Measurements from ENCODE around the gene MCEMP1.

The MCEMP1 gene

DNA sequence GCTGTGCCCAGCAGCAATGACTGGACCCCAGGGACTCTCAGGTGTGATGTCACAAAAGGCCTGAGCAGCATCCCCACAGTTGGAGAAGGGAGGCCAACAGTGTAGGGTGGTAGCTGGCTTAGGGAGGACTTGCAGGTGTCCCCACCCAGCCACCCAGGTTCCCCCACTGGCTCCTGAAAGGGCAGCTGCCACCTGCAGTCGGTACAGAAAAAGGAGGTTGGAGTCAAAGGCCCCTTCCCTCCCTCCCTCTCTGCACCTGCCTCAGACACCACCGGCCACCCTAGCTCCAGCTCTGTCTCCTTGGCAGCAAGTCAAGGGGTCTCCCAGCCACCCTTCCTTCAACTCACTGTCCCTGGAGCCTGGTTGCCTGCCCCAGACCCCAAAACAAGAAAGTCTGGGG, 43.2 kb upstream of the MCEMP1 start, which contains the start of gene PCP2:
TSS of gene PCP2 (minus strand) at position 22 of the 400 bp plus-strand sequence. CDS start 262 bp downstream, outside the sequence.
- no peak within 1 kb of the TSS for H3K4me3 ChIP-seq (ENCODE audit: low read length)
- TF ChIP-seq, protein P1, sequence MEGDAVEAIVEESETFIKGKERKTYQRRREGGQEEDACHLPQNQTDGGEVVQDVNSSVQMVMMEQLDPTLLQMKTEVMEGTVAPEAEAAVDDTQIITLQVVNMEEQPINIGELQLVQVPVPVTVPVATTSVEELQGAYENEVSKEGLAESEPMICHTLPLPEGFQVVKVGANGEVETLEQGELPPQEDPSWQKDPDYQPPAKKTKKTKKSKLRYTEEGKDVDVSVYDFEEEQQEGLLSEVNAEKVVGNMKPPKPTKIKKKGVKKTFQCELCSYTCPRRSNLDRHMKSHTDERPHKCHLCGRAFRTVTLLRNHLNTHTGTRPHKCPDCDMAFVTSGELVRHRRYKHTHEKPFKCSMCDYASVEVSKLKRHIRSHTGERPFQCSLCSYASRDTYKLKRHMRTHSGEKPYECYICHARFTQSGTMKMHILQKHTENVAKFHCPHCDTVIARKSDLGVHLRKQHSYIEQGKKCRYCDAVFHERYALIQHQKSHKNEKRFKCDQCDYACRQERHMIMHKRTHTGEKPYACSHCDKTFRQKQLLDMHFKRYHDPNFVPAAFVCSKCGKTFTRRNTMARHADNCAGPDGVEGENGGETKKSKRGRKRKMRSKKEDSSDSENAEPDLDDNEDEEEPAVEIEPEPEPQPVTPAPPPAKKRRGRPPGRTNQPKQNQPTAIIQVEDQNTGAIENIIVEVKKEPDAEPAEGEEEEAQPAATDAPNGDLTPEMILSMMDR (IDR thresholded peaks at IDR 0.05; ENCODE audit: insufficient read depth, low read depth, low read length, missing control alignments) = no peak
- DNase-seq (ENCODE audit: low read depth) = no peak

DNA sequence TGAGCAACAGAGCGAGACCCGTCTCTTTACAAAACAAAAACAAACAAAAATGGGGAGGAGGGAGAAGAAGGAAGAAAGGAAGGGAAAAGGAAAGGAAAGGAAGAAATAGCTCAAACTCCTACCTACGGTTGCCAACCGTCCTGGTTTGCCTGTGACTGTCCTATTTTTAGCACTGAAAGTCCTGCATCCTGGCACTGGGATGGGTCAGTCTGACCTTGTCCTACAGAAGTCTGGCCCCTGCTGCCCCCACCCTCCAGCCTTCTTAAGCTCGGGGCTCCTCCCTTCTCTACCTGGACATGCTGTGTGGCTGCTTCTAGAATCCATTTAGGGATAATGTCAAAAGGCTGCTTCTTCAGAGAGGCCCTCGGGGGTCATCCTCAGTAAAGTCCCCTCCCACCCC, 41.2 kb upstream of the MCEMP1 start:
- TF ChIP-seq, protein P1 (IDR thresholded peaks at IDR 0.05; ENCODE audit: insufficient read depth, low read depth, low read length, missing control alignments) = no peak
- H3K4me3 ChIP-seq (ENCODE audit: low read length) = no peak overlapping the region
- DNase-seq (ENCODE audit: low read depth) = no peak

DNA sequence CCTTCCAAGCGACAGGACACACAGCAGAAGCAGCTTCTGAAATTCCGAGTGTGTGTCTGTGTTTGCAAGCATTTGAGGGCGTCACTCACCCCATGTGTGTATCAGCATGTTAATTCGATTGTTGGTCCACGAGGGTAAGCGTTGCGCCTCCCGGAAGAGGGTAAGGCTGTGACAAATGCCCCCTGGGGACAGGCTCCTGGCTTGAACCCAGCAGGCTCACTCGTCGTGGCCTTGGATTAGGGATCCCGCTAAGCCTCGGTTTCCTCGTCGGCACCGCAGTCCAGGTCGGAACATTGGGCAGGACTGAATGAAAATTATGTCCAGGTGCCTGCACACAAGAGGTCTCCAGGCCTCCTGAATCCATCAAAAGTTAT, 40.6 kb upstream of the MCEMP1 start:
- H3K4me3 ChIP-seq (ENCODE audit: low read length) = peak overlapping the region; percentile 27
- TF ChIP-seq, protein P1 (IDR thresholded peaks at IDR 0.05; ENCODE audit: insufficient read depth, low read depth, low read length, missing control alignments) = no peak
- no peak for DNase-seq (ENCODE audit: low read depth)

DNA sequence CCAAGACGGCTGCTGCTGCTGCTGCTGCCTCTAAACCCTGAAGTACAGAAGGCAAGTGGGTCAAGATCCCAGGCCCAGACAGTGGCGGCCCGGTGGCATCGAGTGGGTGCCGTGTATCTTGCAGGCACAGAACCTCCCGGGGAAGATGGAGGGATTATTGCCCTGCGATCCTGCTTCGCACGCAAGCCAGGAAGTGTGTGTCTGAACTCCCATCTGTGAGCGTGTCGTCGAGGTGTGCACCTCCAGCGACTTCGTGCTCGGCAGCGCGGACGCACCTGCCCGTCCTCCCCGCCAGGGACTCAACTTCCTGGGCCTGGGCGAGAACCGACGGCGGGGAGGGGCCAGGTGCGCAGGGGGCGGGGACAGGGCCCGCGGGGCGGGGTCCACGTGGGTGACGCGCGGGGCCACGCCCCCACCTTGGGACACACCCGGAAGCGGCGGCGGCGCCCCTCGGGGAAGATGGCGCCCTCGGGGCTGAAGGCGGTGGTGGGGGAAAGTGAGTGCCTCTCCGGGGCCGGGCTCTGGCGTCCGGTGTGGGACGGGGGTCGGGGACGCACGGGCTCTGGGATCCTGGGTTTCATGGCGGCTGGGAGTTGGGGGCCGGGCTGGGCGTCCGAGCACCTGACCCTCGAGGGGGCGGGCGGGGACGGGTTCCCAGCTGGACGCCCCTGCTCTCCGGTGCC, 40.1 kb upstream of the MCEMP1 start, which contains the start of gene STXBP2:
TSS of gene STXBP2 (plus strand) at position 420 of the 683 bp plus-strand sequence. CDS start at position 460, 40 bp downstream.
- peak; percentile 84 for DNase-seq (ENCODE audit: low read depth)
- H3K4me3 ChIP-seq (ENCODE audit: low read length) = peak within 1 kb of the TSS; percentile 87
- TF ChIP-seq, protein P1 (IDR thresholded peaks at IDR 0.05; ENCODE audit: insufficient read depth, low read depth, low read length, missing control alignments) = peak; percentile 21

DNA sequence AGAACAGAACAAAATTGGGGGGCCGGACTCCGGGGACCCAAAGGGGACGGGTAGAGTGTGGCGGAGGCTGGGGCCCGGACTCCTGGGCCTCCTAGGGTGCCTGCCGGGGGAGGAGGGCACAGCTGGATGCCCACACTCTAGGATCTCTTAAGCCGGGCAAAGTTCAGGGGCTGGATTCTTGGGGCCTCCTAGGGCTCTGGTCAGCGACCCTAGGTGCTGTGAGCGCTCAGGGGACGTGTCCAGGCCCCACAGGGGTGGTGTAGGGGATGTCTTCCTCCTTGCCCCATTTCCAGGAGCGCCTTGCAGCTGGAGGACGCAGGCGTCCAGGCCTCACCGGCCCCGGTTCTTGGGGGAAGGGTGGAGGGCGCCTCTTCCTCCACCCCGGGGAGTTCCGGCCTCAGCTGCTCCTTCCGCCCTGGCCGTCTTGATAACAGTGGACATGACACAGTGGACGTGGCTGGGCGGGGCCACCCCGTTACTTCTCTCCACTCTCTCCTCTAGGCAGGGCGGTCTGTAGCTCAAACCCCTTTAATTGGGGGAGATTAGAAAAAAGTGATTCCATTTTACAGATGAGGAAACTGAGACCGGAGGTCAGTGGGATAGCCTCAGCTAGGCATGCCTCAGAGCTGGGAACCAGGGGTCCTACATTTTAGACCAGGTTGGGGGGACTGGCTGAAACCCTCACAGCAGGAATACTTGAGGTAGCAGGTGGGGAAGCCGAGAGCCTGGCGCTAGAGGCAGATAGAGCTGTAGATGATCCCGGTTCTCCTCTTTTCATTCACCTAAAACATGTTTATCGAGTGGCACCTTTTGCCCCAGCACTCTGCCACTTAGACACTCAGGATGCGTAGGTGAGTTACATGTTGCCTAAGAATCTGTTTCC, 39.3 kb upstream of the MCEMP1 start:
- H3K4me3 ChIP-seq (ENCODE audit: low read length) = peak overlapping the region; percentile 87
- TF ChIP-seq, protein P1 (IDR thresholded peaks at IDR 0.05; ENCODE audit: insufficient read depth, low read depth, low read length, missing control alignments) = no peak
- peak; percentile 17 for DNase-seq (ENCODE audit: low read depth)

DNA sequence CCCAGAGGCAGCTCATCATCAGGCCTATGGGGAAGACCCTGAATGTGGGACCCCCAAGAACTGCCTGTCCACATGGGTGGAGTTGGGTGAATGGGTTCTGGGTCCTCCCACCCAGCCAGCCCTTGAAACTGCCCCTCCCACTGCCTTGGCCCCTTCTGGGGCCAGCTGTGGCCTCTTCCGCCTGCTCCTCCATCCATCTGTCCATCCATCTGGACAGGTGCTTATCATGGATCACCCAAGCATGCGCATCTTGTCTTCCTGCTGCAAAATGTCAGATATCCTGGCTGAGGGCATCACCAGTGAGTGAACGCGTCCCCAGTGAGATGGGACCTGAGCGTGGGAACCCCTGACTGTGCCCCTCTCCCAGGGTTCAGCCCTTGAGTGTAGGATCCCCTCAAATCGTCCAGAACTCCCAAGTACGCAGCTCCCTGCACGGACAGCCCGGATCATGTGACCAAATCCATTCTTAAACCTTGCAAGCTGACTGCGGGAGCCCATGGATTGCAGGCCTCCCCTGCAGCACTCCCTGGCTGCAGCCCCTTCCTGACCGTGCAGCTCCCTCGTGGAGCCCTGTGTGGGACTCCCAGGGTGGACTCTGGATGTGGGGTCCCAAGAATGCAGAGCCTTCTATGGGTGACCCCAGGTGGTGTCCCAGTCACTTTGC, 38.0 kb upstream of the MCEMP1 start:
- no peak for DNase-seq (ENCODE audit: low read depth)
- H3K4me3 ChIP-seq (ENCODE audit: low read length) = no peak overlapping the region
- TF ChIP-seq, protein P1 (IDR thresholded peaks at IDR 0.05; ENCODE audit: insufficient read depth, low read depth, low read length, missing control alignments) = no peak
